ENCODE measurements around the gene NOC3L. TPM values are rescaled to one million over a fixed set of nuclear protein-coding genes. Genes with fewer than 3 reads are reported as not detected.

The NOC3L gene
- total RNA-seq, 2 donors from 2014 or later = 18.8 to 22.2 TPM

DNA sequence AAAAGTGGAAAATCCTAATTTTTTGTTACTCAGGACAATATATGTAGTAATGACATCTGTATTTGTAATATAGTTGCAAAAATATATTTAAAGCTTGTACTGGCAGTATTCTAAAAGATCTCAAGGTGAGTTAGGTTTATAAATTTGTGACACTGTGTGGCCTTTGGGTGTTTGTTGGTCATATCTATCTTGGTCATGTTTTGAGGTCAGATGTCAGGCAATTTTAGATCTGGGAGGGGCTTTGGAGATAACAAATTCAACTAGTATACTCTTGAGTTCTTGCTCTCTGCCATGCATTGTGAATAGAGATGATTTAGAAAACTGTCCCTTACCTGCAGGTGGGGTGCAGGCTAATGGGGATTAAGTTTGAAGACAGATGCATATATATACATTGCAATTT, 42.7 kb upstream of the NOC3L start:
- no peak for DNase-seq
- TF ChIP-seq, protein P1, sequence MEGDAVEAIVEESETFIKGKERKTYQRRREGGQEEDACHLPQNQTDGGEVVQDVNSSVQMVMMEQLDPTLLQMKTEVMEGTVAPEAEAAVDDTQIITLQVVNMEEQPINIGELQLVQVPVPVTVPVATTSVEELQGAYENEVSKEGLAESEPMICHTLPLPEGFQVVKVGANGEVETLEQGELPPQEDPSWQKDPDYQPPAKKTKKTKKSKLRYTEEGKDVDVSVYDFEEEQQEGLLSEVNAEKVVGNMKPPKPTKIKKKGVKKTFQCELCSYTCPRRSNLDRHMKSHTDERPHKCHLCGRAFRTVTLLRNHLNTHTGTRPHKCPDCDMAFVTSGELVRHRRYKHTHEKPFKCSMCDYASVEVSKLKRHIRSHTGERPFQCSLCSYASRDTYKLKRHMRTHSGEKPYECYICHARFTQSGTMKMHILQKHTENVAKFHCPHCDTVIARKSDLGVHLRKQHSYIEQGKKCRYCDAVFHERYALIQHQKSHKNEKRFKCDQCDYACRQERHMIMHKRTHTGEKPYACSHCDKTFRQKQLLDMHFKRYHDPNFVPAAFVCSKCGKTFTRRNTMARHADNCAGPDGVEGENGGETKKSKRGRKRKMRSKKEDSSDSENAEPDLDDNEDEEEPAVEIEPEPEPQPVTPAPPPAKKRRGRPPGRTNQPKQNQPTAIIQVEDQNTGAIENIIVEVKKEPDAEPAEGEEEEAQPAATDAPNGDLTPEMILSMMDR (conservative IDR thresholded peaks at IDR 0.05) = no peak
- no peak overlapping the region for H3K4me3 Mint-ChIP-seq
- Histone ChIP-seq H3K36me3 (ENCODE audit: control insufficient read depth, insufficient read depth, low read length) (no peaks in the 10 kb centered on the region), H3K9me3 (ENCODE audit: control insufficient read depth, low read length) (no peaks in the 10 kb centered on the region), H3K27me3 (ENCODE audit: control insufficient read depth, insufficient read depth, low read length, poor library complexity, severe bottlenecking) (no peaks in the 10 kb centered on the region), H3K4me3 (ENCODE audit: low read length) (no peak overlapping the region), H3K4me1 (ENCODE audit: control insufficient read depth, insufficient read depth, low read length) (no peaks in the 10 kb centered on the region), H3K9ac (ENCODE audit: extremely low read depth, low read length, poor library complexity, severe bottlenecking) (no peak overlapping the region), H3K27ac (ENCODE audit: low read depth, low read length) (no peak overlapping the region)
- H3K9me3 Mint-ChIP-seq = no peaks in the 10 kb centered on the region
- peaks cover 4% of the 10 kb centered on the region for H3K4me1 Mint-ChIP-seq
- no peak overlapping the region for H3K27ac Mint-ChIP-seq
- H3K27me3 Mint-ChIP-seq (ENCODE audit: insufficient read depth) = peaks cover 18% of the 10 kb centered on the region
- no peaks in the 10 kb centered on the region for H3K36me3 Mint-ChIP-seq (ENCODE audit: low read depth)

DNA sequence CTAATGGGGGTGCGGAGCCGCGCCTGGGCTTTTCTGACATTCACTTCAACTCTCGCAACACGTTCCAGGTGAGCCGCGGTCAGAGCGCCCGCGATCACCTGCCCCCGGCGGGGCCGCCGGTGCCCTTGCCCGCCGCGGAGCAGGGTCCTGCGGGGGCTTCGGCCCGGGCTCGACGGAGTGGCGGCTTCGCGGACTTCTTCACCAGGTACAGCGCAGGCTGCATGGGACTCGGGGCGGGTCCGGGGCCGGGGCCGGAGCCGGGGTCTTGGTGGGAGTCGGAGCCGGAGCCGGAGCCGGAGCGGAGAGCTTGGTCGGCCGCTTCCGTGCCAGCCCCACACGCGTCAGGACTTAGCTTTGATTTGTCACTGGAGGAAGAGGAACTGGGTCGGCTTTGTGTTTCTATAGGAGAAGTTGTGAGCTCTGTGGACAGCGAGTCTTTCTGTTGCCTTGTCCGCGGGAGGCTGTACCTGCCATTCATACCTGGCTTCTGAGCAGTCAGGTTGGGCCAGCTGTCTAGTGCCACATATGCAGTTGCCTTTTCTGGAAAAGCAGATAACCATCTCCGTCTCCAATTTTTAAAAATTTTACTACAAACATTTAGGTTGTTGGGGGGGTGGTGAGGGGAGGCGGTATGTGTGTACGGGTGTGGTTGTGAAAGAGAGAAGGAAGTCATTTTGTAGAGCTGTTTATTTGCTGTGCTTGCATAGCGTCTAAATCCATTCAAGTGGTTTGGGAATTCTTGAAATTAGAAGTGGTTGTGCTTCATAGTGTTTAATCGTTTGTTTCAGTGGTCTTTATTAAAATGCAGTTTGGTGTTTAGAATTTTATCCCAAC, 40.9 kb upstream of the NOC3L start:
- no peaks in the 10 kb centered on the region for H3K36me3 ChIP-seq (ENCODE audit: control insufficient read depth, insufficient read depth, low read length)
- H3K9me3 Mint-ChIP-seq = no peaks in the 10 kb centered on the region
- peaks cover 2% of the 10 kb centered on the region for H3K4me1 Mint-ChIP-seq
- peak; percentile 82 for DNase-seq
- H3K9ac ChIP-seq (ENCODE audit: extremely low read depth, low read length, poor library complexity, severe bottlenecking) = peak overlapping the region; percentile 53
- no peak overlapping the region for H3K27ac ChIP-seq (ENCODE audit: low read depth, low read length)
- peaks cover 21% of the 10 kb centered on the region for H3K27me3 Mint-ChIP-seq (ENCODE audit: insufficient read depth)
- H3K27ac Mint-ChIP-seq = peak overlapping the region; percentile 70
- H3K4me1 ChIP-seq (ENCODE audit: control insufficient read depth, insufficient read depth, low read length) = no peaks in the 10 kb centered on the region
- TF ChIP-seq, protein P1 (conservative IDR thresholded peaks at IDR 0.05) = no peak
- no peaks in the 10 kb centered on the region for H3K9me3 ChIP-seq (ENCODE audit: control insufficient read depth, low read length)
- 2 to 3% methylated on average over 32 to 50 of the region's 51 CpGs for WGBS, 2 experiments (ENCODE audit: insufficient coverage in 1 of 2, insufficient read length in 1 of 2)
- no peaks in the 10 kb centered on the region for H3K27me3 ChIP-seq (ENCODE audit: control insufficient read depth, insufficient read depth, low read length, poor library complexity, severe bottlenecking)
- peak overlapping the region; percentile 96 for H3K4me3 ChIP-seq (ENCODE audit: low read length)
- H3K36me3 Mint-ChIP-seq (ENCODE audit: low read depth) = no peaks in the 10 kb centered on the region
- H3K4me3 Mint-ChIP-seq = peak overlapping the region; percentile 84

DNA sequence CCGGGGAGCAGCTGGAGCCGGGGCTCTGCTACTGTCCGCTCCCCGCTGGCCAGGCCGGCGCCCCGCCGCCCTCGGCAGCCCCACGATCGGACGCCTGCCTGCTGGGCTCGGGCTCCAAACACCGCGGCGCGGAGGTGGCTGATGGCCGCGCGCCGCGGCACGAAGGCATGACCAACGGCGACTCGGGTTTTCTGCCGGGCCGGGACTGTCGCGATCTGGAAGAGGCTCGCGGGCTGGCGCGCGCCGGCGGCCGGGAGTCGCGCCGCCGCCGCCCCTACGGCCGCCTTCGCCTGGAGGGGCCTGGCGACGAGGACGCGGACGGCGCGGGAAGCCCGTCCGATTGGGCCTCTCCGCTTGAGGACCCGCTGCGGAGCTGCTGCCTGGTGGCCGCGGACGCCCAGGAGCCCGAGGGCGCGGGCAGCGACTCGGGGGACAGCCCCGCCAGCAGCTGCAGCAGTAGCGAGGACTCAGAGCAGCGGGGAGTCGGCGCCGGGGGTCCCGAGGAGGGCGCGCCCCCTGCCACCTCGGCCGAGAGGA, 40.2 kb upstream of the NOC3L start:
- Mint-ChIP-seq H3K4me1 (peaks cover 2% of the 10 kb centered on the region), H3K9me3 (no peaks in the 10 kb centered on the region), H3K4me3 (peak overlapping the region; percentile 84), H3K27me3 (ENCODE audit: insufficient read depth) (peaks cover 24% of the 10 kb centered on the region), H3K27ac (no peak overlapping the region), H3K36me3 (ENCODE audit: low read depth) (no peaks in the 10 kb centered on the region)
- Histone ChIP-seq H3K9ac (ENCODE audit: extremely low read depth, low read length, poor library complexity, severe bottlenecking) (peak overlapping the region; percentile 53), H3K27ac (ENCODE audit: low read depth, low read length) (peak overlapping the region; percentile 38), H3K9me3 (ENCODE audit: control insufficient read depth, low read length) (no peaks in the 10 kb centered on the region), H3K27me3 (ENCODE audit: control insufficient read depth, insufficient read depth, low read length, poor library complexity, severe bottlenecking) (no peaks in the 10 kb centered on the region), H3K4me3 (ENCODE audit: low read length) (peak overlapping the region; percentile 96), H3K36me3 (ENCODE audit: control insufficient read depth, insufficient read depth, low read length) (no peaks in the 10 kb centered on the region), H3K4me1 (ENCODE audit: control insufficient read depth, insufficient read depth, low read length) (no peaks in the 10 kb centered on the region)
- DNase-seq = peak; percentile 83
- TF ChIP-seq, protein P1 (conservative IDR thresholded peaks at IDR 0.05) = no peak
- 0 to 1% methylated on average over 35 to 77 of the region's 77 CpGs for WGBS, 2 experiments (ENCODE audit: insufficient coverage in 1 of 2, insufficient read length in 1 of 2)
